D721Med (cell line): ENCODE measurements around the gene CTBP2.

ENCODE experiments used
- DNase-seq: peaks from one replicate; pipeline ENCODE4 v3.0.0; 2011; ENCODE audit warnings: low spot score; ENCODE audit not compliant: insufficient read length
- FAIRE-seq: peaks from 2 replicates; lab custom pipeline; 2011; peaks lifted over from hg19 to GRCh38; lab: Jason Lieb, UNC
- TF ChIP-seq, protein P1 (sequence below): IDR thresholded peaks from 2 replicates; pipeline ENCODE4 v1.5.1; 2012; ENCODE audit warnings: mild to moderate bottlenecking, control low read depth; ENCODE audit not compliant: insufficient read depth; ENCODE audit errors: missing control alignments

CTBP2 gene

GRCh38 chr10:125030567-125031197 lies 129.7 kb downstream of the CTBP2 start:
- TF ChIP-seq, protein P1, sequence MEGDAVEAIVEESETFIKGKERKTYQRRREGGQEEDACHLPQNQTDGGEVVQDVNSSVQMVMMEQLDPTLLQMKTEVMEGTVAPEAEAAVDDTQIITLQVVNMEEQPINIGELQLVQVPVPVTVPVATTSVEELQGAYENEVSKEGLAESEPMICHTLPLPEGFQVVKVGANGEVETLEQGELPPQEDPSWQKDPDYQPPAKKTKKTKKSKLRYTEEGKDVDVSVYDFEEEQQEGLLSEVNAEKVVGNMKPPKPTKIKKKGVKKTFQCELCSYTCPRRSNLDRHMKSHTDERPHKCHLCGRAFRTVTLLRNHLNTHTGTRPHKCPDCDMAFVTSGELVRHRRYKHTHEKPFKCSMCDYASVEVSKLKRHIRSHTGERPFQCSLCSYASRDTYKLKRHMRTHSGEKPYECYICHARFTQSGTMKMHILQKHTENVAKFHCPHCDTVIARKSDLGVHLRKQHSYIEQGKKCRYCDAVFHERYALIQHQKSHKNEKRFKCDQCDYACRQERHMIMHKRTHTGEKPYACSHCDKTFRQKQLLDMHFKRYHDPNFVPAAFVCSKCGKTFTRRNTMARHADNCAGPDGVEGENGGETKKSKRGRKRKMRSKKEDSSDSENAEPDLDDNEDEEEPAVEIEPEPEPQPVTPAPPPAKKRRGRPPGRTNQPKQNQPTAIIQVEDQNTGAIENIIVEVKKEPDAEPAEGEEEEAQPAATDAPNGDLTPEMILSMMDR: no peak
- no peak for DNase-seq
- FAIRE-seq: no peak

DNA sequence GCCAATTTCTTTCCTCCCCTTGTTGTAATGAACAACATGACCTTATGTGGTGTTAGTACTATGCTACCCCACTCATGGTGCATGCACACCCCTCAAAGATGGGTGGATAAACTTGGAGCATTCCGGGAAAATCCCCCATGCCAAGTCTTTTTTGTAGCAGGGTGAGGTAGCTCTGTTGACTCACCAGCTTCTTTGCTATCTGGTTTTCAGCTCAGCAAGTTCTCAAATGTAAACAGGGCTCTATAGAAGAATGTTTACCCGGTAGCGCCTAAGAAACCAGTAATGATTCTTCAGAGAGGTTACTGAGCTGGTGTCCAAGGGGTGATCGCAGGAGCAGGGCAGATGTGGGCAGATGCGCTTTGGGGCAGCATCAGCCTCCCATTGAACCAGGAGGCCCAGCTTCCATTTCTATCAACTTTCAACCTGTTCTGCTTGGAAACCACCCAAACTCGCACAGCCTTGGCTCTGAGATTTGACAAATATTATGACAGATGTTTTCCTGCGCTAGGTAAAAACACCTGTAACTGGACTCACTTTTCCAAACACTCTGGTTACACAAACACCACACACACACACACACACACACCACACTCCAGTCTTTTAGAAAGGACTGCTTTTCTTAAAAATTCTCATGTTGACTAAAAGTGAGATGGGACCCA lies 130.7 kb downstream of the CTBP2 start:
- TF ChIP-seq, protein P1: no peak
- no peak for DNase-seq
- FAIRE-seq: no peak

DNA sequence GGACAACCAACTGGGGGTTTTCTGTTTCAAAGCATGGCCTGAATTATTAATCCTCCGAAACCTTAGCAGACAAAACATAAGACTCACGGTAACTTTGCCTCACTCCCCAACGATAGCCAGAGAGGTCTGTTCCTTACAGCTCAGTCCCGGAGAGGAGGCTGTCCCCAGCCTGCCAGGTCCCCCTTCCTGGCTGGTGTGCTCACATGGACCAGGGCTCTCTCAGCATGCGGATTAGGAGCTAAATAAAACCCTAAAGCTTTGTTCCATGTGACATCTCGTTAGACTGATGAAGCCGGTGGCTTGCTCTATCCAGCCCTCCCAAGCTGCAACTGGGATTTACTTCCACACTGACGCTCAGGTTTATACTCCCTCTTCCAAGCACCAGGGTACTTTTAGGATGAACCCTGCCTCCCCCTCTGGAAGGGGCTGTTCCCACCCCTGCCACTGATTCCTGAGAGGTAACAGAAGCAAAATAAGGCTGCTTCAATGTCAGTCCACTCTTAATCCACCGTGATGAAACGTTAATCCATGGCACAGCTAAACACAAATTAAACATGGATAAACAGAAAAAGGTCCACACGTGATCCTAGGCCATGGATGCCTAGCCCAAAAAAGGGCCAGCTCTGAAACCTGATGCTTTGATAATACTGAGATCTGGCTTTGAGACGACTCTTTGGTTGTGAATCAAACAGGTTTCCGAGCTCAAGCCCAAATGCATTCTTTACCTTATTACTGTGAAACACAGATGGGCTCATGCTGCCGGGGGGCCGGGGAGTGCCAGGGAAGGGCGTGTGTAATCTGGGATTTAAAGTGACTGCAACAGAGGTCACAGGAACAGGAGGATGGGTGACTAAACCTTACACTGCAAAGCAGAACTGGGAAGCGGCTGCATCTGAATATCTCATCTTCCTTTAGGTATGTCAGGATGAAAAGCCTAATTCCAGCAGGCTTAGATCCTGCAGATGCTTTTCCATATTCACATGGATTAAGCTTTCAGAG lies 132.2 kb downstream of the CTBP2 start:
- TF ChIP-seq, protein P1: no peak
- DNase-seq: no peak
- FAIRE-seq: no peak

DNA sequence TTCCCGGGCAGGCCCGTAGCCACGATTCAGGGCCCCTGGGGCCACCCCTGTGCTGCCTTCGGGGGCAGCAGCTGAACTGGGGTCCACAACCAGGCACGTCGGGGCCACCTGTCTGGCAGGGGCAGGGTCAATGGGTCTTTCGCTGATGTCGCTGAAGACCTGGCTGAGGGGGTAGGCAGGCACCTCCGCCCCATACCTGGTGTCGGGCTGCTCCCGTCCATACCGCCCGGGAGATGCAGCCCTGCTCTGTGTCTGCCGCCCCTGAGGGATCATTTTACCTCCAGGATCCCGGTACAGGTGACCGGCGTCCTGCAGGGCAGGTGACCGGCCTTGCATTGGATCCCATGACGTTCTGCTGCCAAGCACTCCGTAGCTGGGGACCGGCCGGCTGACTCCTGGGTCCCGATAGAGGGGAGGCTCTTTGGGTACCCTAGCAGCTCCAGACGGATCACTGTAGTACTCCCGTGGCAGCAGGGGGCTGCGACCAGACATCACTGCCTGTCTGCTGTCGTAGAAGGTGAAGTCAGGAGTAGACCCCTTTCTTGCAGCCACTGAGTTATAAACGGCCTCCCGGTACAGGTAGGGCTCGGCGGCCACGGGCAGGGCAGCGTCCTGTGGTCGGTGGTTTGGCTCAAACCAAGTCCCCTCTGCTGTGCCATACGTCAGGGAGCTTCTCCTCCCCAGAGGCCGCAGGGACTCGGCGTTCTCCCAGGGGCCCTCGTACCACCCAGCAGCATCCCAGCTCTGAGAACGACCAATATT lies 133.2 kb downstream of the CTBP2 start:
- DNase-seq (no peak), FAIRE-seq (no peak)
- TF ChIP-seq, protein P1: no peak

GRCh38 chr10:125026036-125026931 lies 134.1 kb downstream of the CTBP2 start:
- DNase-seq (no peak), FAIRE-seq (no peak)
- TF ChIP-seq, protein P1: no peak

GRCh38 chr10:125025341-125025740 lies 135.0 kb downstream of the CTBP2 start:
- no peak for FAIRE-seq
- TF ChIP-seq, protein P1: no peak
- DNase-seq: no peak
